ENCODE measurements around the gene FAM180B.

GRCh38 chr11:47595029-47595428 is 8.6 kb downstream of the FAM180B start:
- TF ChIP-seq ARNT (IDR thresholded peaks at IDR 0.05), result no peak
- TF ChIP-seq FOXK2 (IDR thresholded peaks at IDR 0.05), result no peak
- no peak for TF ChIP-seq L3MBTL2 (conservative IDR thresholded peaks at IDR 0.05)
- no peak for TF ChIP-seq BHLHE40 (IDR thresholded peaks at IDR 0.05; ENCODE audit: borderline replicate concordance)
- TF ChIP-seq LEF1 (IDR thresholded peaks at IDR 0.05; ENCODE audit: borderline replicate concordance), result no peak
- TF ChIP-seq SUZ12 (IDR thresholded peaks at IDR 0.05), result no peak

Measured in HEK293T (cell line).